Esophagus squamous epithelium (tissue), 4 donors: ENCODE measurements around the gene MCM3AP.

Source experiments
- POLR2A ChIP-seq, 4 donors: fragments of 450-650 bp; IDR thresholded peaks; one replicate each; pipeline ENCODE4 v1.6.1; 2017; ENCODE audit warnings: antibody characterized with exemption in 4 of 4, mild to moderate bottlenecking in 4 of 4, moderate library complexity in 3 of 4
- TF ChIP-seq, protein P1 (sequence below), 6 experiments: fragments of 450-650 bp in 4 of 6; fragments of 200-600 bp in 2 of 6; sonication (generic) in 2 of 6; IDR thresholded peaks; one replicate each; pipeline ENCODE4 v1.5.1; 2016 to 2019; ENCODE audit warnings: antibody characterized with exemption in 6 of 6, mild to moderate bottlenecking in 4 of 6, moderate library complexity in 4 of 6

DNA sequence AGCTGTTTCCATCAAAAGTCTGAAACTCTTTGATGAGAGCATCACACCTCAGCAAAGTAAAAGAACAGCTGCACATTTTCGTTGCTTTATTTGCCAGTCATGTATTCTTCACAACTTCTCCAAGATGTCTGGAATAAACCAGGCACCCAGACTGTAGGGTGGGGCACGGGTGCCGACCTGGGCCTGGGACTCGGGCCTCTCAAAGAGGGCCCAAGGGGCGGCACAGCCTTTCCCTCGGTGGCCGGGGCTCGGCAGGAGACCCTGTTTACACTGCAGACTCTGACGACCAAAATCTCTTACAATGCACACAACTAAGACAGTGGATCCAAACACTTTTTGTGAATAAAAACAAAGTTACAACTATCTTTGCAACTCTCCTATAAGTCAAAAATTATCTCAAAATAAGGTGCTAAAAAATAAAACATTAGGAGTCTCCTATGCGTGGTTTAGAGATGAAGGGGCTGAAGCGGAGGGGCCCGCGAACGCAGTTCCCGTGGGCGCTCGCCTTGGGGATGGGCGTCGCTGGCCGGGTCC is 57.5 kb downstream of the MCM3AP start:
- TF ChIP-seq, protein P1, sequence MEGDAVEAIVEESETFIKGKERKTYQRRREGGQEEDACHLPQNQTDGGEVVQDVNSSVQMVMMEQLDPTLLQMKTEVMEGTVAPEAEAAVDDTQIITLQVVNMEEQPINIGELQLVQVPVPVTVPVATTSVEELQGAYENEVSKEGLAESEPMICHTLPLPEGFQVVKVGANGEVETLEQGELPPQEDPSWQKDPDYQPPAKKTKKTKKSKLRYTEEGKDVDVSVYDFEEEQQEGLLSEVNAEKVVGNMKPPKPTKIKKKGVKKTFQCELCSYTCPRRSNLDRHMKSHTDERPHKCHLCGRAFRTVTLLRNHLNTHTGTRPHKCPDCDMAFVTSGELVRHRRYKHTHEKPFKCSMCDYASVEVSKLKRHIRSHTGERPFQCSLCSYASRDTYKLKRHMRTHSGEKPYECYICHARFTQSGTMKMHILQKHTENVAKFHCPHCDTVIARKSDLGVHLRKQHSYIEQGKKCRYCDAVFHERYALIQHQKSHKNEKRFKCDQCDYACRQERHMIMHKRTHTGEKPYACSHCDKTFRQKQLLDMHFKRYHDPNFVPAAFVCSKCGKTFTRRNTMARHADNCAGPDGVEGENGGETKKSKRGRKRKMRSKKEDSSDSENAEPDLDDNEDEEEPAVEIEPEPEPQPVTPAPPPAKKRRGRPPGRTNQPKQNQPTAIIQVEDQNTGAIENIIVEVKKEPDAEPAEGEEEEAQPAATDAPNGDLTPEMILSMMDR (IDR thresholded peaks at IDR 0.05): no peak
- no peak for TF ChIP-seq POLR2A (IDR thresholded peaks at IDR 0.05)
